Measurements from ENCODE around the gene STRN. TPM values are rescaled to one million over a fixed set of nuclear protein-coding genes. Genes with fewer than 3 reads are reported as not detected.
"Not testable (repeated sequence)": the region's sequence is repeated elsewhere in the genome, so short reads cannot be mapped to it uniquely, and the experiment has no call there.

Gene STRN
- total RNA-seq, 1 donor from 2014 or later: 33.1 TPM

- intact Hi-C loops (cut with DNase I): no loop called here
- Histone ChIP-seq H3K4me3 (no peak overlapping the region), H3K27me3 (no peaks in the 10 kb centered on the region), H3K4me1 (no peaks in the 10 kb centered on the region), H3K36me3 (peaks cover 33% of the 10 kb centered on the region), H3K9me3 (no peaks in the 10 kb centered on the region), H3K27ac (no peak overlapping the region)
- no peak for TF ChIP-seq CTCF (IDR thresholded peaks at IDR 0.05)
- ATAC-seq (no peak), DNase-seq (no peak)
These were observed 15.6 kb upstream of the STRN start for GRCh38 chr2:36981911-36982310.

GRCh38 chr2:36979007-36979406, 12.7 kb upstream of the STRN start:
- H3K4me1 ChIP-seq; ATAC-seq; H3K27me3 ChIP-seq; intact Hi-C loops (cut with DNase I); DNase-seq; H3K4me3 ChIP-seq; H3K9me3 ChIP-seq; H3K27ac ChIP-seq: not testable (repeated sequence)
- H3K36me3 ChIP-seq: peaks cover 23% of the 10 kb centered on the region

- no peak for ATAC-seq
- intact Hi-C loops (cut with DNase I): no loop called here
- no peak for TF ChIP-seq CTCF (IDR thresholded peaks at IDR 0.05)
- Histone ChIP-seq H3K27ac (no peak overlapping the region), H3K27me3 (no peaks in the 10 kb centered on the region), H3K36me3 (peaks cover 16% of the 10 kb centered on the region), H3K9me3 (no peaks in the 10 kb centered on the region), H3K4me3 (no peak overlapping the region), H3K4me1 (no peaks in the 10 kb centered on the region)
- DNase-seq: no peak
These were observed 9.7 kb upstream of the STRN start for GRCh38 chr2:36976065-36976464.

- Histone ChIP-seq H3K4me1 (no peaks in the 10 kb centered on the region), H3K36me3 (peaks cover 9% of the 10 kb centered on the region), H3K27ac (no peak overlapping the region), H3K9me3 (no peaks in the 10 kb centered on the region), H3K4me3 (no peak overlapping the region), H3K27me3 (no peaks in the 10 kb centered on the region)
- no peak for DNase-seq
- intact Hi-C loops (cut with DNase I): no loop called here
- ATAC-seq: no peak
- no peak for TF ChIP-seq CTCF (IDR thresholded peaks at IDR 0.05)
These were observed 9.0 kb upstream of the STRN start for GRCh38 chr2:36975306-36975705.

- Histone ChIP-seq H3K27ac (no peak overlapping the region), H3K9me3 (no peaks in the 10 kb centered on the region), H3K27me3 (no peaks in the 10 kb centered on the region), H3K4me3 (no peak overlapping the region), H3K4me1 (no peaks in the 10 kb centered on the region), H3K36me3 (no peaks in the 10 kb centered on the region)
- DNase-seq (no peak), ATAC-seq (no peak)
- intact Hi-C loops (cut with DNase I): no loop called here
- no peak for TF ChIP-seq CTCF (IDR thresholded peaks at IDR 0.05)
These were observed 7.0 kb upstream of the STRN start for GRCh38 chr2:36973320-36973719.

- H3K27me3 ChIP-seq: no peaks in the 10 kb centered on the region
- no peak overlapping the region for H3K4me3 ChIP-seq
- H3K4me1 ChIP-seq: peaks cover 7% of the 10 kb centered on the region
- intact Hi-C loops (cut with DNase I): no loop called here
- DNase-seq (no peak), ATAC-seq (no peak)
- H3K27ac ChIP-seq: no peak overlapping the region
- no peaks in the 10 kb centered on the region for H3K36me3 ChIP-seq
- no peaks in the 10 kb centered on the region for H3K9me3 ChIP-seq
- no peak for TF ChIP-seq CTCF (IDR thresholded peaks at IDR 0.05)
These were observed 5.7 kb upstream of the STRN start for GRCh38 chr2:36971990-36972389.

All from upper lobe of right lung (tissue), 1 donor.